Transverse colon (tissue), 4 donors: Measurements from ENCODE around the gene MADD.

Source experiments
- CTCF ChIP-seq, 5 experiments: fragments of 200-600 bp in 3 of 5; fragments of 450-650 bp in 2 of 5; sonication (generic) in 3 of 5; IDR thresholded peaks; 1 replicate in 2 of 5; 2 replicates in 3 of 5; pipeline ENCODE4 v1.5.1; 2016 to 2017; ENCODE audit warnings: antibody characterized with exemption in 5 of 5, inconsistent platforms in 3 of 5, mild to moderate bottlenecking in 2 of 5, moderate library complexity in 1 of 5
- EP300 ChIP-seq: sonication (generic); formaldehyde crosslinking; IDR thresholded peaks from one replicate; pipeline ENCODE4 v1.6.1; 2017; ENCODE audit warnings: antibody characterized with exemption, low read depth
- POLR2A ChIP-seq: fragments of 450-650 bp; IDR thresholded peaks from one replicate; pipeline ENCODE4 v1.6.1; 2016; ENCODE audit warnings: antibody characterized with exemption, mild to moderate bottlenecking, moderate library complexity
- POLR2AphosphoS5 ChIP-seq, 3 donors: sonication (generic); formaldehyde crosslinking; IDR thresholded peaks; one replicate each; pipeline ENCODE4 v1.6.1; 2016; ENCODE audit warnings: antibody characterized with exemption in 3 of 3

GRCh38 chr11:47375546-47376085, 105.7 kb downstream of the MADD start:
- TF ChIP-seq CTCF (IDR thresholded peaks at IDR 0.05) (no peak), POLR2A (no peak), POLR2AphosphoS5 (IDR thresholded peaks at IDR 0.05) (no peak), EP300 (no peak)
